HG02798 (cell line): ENCODE data around the gene GCC2.
"Not testable (repeated sequence)": the region's sequence is repeated elsewhere in the genome, so short reads cannot be mapped to it uniquely, and the experiment has no call there.

Experiments
- ATAC-seq: cut with Tn5 transposase; IDR thresholded peaks from one replicate; pipeline ENCODE4 v1.9.1; 2021; ENCODE audit warnings: mild to moderate bottlenecking; ENCODE audit not compliant: unreplicated experiment, poor library complexity

The GCC2 gene

GRCh38 chr2:108496167-108496566, 47.2 kb downstream of the GCC2 start:
- ATAC-seq = not testable (repeated sequence)

GRCh38 chr2:108507620-108508019, 58.6 kb downstream of the GCC2 start:
- not testable (repeated sequence) for ATAC-seq

- not testable (repeated sequence) for ATAC-seq
Observed at GRCh38 chr2:108512431-108512830, 63.4 kb downstream of the GCC2 start.

GRCh38 chr2:108514478-108514877, 65.5 kb downstream of the GCC2 start:
- ATAC-seq = not testable (repeated sequence)

GRCh38 chr2:108524688-108525087, 75.7 kb downstream of the GCC2 start:
- not testable (repeated sequence) for ATAC-seq

DNA sequence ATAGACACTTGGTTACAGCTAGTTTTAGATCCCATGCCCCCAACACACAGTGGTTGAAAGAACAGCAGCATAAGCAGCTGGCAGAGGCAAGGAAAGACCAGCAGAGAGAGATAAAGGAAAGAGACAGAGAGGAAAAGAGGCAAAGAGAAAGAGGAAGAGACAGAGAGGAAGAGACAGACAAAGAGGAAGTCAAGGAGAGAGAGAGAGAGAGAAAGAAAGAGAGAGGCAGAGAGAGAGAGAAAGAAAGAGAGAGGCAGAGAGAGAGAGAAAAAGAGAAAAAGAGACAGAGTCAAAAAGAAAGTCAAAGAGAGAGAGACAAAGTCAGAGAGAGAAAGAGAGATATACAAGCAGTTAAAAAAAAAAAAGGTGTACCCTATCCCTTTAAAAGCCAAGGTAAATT, 76.3 kb downstream of the GCC2 start:
- not testable (repeated sequence) for ATAC-seq

- ATAC-seq = no peak
Observed at GRCh38 chr2:108531674-108532055, 82.7 kb downstream of the GCC2 start.

- ATAC-seq = peak; percentile 89
Observed at GRCh38 chr2:108533832-108534583, 85.0 kb downstream of the GCC2 start, which contains the start of gene LIMS1. Gene LIMS1, plus strand, starts transcription at chr2:108534470. Its CDS starts 93 bp downstream, at chr2:108534563.

DNA sequence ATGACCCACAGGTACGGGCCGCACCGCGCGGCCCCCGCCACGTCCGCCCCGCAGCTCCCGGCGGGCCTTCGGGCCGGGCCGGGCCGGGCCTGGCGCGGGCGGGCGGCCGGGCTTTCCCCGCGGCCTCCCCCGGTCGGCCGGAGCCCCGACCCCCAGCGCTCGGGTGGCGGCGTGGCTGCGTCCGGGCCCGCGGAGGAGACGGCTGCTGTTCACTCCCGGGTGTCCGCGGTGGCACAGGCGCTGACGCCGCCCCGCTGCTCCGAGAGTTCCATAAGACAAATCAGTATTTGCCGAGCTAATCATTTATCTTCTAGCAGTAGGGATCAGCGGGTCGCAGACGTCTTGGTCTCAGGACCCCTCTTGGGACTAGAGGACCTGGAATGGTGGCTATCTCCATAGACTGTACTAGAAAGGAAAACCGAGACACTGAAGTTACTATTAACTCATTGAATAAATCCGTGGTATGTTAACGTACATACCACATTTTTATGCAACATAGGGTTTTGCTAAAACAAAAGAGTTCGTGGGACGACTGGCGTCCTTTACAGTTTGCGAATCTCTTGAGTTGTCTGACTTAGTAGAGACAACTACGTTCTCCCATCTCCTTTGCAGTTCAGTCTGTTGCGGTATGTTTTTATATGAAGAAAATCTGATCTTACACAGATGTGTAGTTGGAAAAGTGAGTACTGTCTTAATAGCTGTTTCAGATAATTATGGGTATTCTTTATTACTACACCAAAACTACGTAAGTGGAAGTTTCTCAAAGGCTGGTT, 85.8 kb downstream of the GCC2 start:
- ATAC-seq = peak; percentile 36

DNA sequence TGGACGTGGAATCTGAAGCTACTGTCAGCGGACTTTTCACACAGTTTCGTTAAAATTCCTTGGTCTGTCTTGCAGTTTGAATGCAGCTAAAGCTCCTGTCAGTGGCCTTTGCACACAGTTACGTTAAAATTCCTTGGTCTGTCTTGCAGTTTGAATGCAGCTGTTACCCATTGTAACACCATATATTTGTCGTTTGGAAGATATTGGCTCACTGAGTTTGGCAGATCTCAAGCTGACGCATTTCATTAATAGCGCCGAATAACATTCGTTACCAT, 86.3 kb downstream of the GCC2 start:
- no peak for ATAC-seq

DNA sequence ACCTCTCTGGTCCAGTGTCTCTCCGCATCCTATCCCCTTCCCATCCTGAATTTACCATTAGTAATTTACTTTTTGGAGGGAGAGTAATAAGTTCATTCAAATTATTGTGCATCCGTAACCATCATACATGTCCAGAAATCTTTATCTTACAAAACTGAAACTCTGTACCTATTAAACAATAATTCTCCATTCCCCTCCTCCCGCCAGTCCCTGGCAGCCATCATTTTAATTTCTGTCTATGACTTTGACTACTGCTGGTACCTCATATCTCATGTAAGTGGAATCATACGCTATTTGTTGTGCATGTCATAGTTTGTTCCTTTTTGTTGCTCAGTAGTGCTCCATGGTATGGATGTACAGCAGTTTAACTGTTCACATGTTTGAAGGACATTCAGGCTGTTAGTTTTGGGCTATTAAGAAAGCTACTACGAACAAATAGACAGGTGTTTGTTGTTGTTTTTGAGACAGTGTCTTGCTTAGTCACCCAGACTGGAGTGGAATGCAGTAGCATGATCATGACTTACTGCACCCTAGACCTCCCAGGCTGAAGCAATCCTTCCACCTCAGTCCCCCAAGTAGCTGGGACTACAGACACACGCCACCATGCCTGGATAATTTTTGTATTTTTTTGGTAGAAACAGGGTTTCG, 87.3 kb downstream of the GCC2 start:
- no peak for ATAC-seq

GRCh38 chr2:108536911-108537310, 87.9 kb downstream of the GCC2 start:
- no peak for ATAC-seq

DNA sequence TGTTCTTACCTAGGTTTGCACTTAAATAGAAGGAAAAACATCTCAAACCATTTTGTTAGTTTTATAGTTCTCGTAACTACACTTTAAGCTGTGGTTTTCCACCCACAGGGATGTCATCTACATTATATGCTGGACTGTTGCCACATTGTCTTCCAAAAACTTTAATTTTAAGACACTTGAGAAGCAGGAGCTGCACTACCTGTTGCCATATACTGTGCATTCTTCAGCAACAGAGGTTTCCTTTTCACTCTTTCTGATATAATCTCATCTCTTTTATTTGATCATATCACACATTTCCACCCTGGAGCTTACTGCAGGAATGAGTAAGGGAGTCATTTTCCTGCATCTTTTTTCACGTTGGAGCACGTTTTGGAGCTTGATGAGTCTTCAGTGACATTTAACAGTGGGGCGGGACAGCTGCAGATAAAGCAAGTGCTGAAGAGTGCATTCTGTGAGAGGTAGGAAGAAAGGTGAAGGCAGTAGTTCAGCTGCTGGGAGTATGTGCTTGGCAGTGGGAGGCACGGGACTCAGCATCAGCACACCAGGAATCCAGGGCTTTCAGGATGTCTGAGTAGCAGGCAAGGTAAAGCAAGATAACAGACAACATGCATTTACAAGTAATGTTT, 89.1 kb downstream of the GCC2 start:
- no peak for ATAC-seq

- no peak for ATAC-seq
Observed at GRCh38 chr2:108541451-108541850, 92.4 kb downstream of the GCC2 start.

DNA sequence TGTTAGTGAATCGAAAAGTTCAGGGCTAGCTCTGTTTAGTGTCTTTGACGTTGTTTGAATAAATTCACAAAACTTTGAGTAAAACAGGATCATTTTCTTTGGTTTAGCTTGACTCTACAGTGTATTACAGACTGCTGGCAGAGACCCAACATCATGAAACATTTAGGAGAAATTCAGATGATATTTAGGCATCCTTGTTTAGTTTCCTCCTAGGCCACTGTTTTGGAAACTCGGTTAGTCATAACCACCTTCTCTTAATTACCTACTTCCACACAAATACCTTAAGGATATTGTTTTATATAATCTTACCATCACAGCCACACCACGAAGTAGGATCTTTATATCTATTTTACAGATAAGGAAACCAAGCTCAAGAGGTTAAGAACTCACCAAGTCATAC, 93.1 kb downstream of the GCC2 start:
- no peak for ATAC-seq

DNA sequence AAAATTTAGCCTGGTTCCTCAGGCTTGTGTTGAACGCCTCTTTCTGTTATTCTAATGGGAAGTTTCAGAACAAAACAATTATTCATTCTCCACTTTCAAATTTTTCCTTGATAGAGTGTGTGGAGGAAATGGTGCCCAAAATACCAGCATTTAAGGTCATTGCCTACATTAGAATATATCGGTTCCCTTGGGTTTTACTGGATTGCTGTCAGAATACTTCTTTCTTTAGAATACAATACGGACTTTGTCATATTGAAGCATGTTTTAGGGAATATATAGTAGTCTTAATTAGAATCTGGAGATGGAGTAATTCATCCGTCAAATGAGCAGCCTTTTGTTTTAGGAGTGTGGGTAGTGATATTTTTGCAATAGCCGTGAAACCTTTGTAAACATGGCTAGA, 98.6 kb downstream of the GCC2 start:
- no peak for ATAC-seq

GRCh38 chr2:108548208-108549003, 99.4 kb downstream of the GCC2 start:
- no peak for ATAC-seq

GRCh38 chr2:108552566-108552965, 103.6 kb downstream of the GCC2 start:
- ATAC-seq = no peak

DNA sequence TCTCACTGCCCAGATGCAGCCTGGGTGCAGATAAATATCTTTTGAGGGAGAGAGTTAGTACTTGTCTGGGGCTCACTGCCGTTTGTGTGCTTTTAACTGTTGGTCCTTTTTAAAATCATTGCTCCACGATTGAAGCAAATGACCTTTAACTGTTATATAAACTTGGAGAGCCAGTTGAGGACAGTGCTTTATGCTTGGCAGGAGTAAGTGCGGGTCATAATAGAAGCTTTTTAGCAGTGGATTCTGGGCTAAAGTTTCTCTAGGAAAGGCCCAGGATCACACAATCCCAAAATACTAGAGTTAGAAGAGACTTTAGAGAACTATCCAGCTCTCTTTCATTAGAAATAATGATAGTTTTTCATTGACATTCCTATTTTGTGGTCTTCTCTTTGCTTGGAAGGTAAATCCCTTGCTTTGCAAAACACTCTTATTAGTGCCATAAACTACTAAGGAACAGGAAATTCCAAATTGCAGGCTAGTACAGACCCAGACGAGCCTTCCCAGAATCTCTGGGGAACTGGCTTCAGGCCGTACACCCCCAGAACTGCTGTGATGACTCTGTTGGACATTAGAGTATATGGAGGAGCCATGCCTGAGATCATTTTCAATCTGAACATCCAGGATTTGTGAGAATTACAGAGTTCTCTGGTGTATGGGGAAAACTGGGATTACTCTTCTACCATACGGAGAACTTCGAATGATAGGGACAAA, 104.4 kb downstream of the GCC2 start:
- no peak for ATAC-seq
